Activated naive CD8-positive, alpha-beta T cell (primary cell): ENCODE measurements around the gene MAP3K8.
"Not testable (repeated sequence)": the region's sequence is repeated elsewhere in the genome, so short reads cannot be mapped to it uniquely, and the experiment has no call there.

Source experiments
- H3K27ac Mint-ChIP-seq: one replicate; pipeline ENCODE4 v1.8.0; 2021; ENCODE audit warnings: mixed read lengths
- H3K27me3 Mint-ChIP-seq: one replicate; pipeline ENCODE4 v1.8.0; 2021; ENCODE audit warnings: mixed read lengths
- H3K36me3 Mint-ChIP-seq: one replicate; pipeline ENCODE4 v1.8.0; 2021; ENCODE audit warnings: mixed read lengths
- H3K4me1 Mint-ChIP-seq: one replicate; pipeline ENCODE4 v1.8.0; 2021; ENCODE audit warnings: low read depth, mixed read lengths
- H3K4me3 Mint-ChIP-seq: one replicate; pipeline ENCODE4 v1.8.0; 2021; ENCODE audit warnings: mild to moderate bottlenecking, mixed read lengths
- H3K9me3 Mint-ChIP-seq: one replicate; pipeline ENCODE4 v1.8.0; 2021; ENCODE audit warnings: low read depth, mixed read lengths

MAP3K8 gene

DNA sequence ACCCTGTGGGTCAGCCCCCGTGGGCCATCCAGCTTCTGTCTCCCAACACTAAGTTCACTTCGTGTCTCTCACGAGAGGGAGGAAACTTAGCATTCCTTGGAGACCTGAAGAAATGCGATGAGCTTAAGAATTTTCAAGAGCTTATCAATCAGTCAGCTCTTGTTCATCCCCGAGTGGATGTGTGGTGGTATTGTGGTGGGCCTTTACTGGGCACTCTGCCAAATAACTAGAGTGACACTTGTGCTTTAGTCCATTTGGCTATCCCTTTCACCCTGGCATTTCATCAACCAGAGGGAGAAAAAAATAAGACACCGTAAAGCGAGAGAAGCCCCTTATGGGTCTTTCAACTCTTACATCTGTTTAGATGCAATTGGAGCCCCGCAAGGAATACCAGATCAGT lies 45.5 kb downstream of the MAP3K8 start:
- not testable (repeated sequence) for H3K4me1 Mint-ChIP-seq, H3K27ac Mint-ChIP-seq, H3K9me3 Mint-ChIP-seq, H3K4me3 Mint-ChIP-seq, H3K27me3 Mint-ChIP-seq, H3K36me3 Mint-ChIP-seq

DNA sequence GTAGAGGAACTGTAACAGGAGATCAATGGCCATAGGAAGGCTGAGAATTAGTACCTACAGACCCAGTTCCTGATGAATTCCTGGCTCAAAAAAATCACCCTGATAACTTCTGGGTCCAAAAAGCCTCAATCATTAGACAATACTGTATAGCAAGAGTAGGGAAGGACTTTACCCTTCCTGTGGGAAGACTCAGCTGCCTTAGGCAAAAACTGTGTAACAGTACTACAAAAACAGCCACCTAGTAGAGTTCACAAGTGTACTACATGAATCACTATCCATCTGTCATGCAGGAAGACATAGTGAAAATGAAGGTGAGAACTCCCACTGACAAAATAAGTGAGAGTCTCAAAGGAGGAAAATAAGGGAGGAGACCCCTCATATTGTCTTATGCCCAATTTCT lies 47.6 kb downstream of the MAP3K8 start:
- H3K4me1 Mint-ChIP-seq, result no peaks in the 10 kb centered on the region
- H3K36me3 Mint-ChIP-seq, result peaks cover 5% of the 10 kb centered on the region
- H3K4me3 Mint-ChIP-seq, result no peak overlapping the region
- peaks cover 7% of the 10 kb centered on the region for H3K9me3 Mint-ChIP-seq
- peak overlapping the region; percentile 17 for H3K27ac Mint-ChIP-seq
- H3K27me3 Mint-ChIP-seq, result no peaks in the 10 kb centered on the region

DNA sequence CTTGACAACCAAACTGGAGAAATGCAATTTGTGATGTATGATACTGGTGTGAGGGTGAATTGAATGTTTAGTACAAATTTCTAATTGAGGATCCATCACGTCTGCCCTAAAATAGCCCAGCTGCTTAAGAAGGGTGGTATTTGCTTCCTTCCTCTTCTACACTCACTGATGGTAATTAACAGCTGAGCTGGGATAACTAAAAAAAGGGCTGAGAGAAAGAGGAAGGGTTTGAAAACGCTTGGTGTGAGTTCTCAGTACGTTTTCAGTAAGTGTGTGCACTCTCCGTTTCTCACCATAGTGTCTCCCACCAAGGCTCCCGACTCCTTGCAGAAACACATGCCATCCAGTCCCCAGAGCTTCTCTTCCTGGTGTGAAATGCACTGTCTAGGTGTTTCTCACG lies 54.3 kb downstream of the MAP3K8 start:
- no peak overlapping the region for H3K4me3 Mint-ChIP-seq
- H3K9me3 Mint-ChIP-seq, result no peaks in the 10 kb centered on the region
- H3K27ac Mint-ChIP-seq, result no peak overlapping the region
- H3K4me1 Mint-ChIP-seq, result peaks cover 20% of the 10 kb centered on the region
- H3K36me3 Mint-ChIP-seq, result no peaks in the 10 kb centered on the region
- peaks cover 4% of the 10 kb centered on the region for H3K27me3 Mint-ChIP-seq

DNA sequence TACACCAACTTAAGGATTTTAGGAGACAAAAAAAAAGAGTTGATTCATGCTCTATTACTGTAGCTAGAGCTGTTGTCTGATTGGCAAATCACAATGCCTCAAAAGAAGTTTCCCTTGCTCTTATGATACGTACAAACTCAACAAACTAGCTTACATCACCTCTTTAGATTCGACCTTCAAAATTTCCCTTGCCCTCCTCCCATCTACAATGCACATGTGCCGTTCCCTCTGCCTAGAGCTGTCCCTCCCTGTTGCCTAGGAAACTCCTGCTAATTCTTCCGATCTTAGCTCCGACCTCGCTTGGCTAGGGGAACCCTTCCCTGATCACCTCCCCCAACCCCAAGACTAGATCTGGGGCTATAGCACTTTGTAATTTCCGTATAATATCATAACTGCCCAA lies 55.4 kb downstream of the MAP3K8 start:
- Mint-ChIP-seq H3K36me3 (no peaks in the 10 kb centered on the region), H3K4me1 (peaks cover 30% of the 10 kb centered on the region), H3K27me3 (peaks cover 4% of the 10 kb centered on the region), H3K9me3 (no peaks in the 10 kb centered on the region), H3K27ac (no peak overlapping the region), H3K4me3 (no peak overlapping the region)

DNA sequence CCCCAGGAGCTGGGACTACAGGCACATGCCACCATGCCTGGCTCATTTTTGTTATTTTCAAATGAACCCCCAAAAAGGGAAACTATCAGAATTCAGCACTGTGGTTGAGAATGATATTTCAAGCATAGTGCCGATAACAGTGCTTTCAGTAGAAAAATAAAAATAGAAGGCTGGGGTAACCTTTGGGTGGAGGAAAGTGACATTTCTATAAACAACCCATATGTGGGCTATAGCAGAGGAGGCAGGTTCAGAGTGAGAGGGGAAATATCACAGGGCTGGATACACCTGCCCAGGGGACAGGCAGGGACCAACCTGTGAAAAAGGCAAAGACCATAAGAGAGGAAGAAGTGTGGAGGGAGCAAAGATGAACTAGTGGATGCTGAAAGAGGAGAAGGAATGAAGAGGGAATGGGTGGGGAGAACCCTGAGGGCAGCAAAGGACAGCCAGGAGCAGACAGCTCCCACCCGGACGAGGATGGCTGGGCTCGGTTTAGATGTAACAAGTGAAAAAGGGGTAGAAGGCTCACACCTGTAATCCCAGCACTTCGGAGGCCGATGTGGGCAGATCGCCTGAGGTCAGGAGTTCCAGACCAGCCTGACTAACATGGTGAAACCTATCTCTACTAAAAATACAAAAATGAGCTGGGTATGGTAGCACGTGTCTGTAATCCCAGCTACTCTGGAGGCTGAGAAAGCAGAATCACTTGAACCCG lies 56.5 kb downstream of the MAP3K8 start:
- Mint-ChIP-seq H3K27me3 (peaks cover 4% of the 10 kb centered on the region), H3K9me3 (no peaks in the 10 kb centered on the region), H3K27ac (no peak overlapping the region), H3K4me1 (peaks cover 35% of the 10 kb centered on the region), H3K36me3 (peaks cover 2% of the 10 kb centered on the region), H3K4me3 (no peak overlapping the region)

DNA sequence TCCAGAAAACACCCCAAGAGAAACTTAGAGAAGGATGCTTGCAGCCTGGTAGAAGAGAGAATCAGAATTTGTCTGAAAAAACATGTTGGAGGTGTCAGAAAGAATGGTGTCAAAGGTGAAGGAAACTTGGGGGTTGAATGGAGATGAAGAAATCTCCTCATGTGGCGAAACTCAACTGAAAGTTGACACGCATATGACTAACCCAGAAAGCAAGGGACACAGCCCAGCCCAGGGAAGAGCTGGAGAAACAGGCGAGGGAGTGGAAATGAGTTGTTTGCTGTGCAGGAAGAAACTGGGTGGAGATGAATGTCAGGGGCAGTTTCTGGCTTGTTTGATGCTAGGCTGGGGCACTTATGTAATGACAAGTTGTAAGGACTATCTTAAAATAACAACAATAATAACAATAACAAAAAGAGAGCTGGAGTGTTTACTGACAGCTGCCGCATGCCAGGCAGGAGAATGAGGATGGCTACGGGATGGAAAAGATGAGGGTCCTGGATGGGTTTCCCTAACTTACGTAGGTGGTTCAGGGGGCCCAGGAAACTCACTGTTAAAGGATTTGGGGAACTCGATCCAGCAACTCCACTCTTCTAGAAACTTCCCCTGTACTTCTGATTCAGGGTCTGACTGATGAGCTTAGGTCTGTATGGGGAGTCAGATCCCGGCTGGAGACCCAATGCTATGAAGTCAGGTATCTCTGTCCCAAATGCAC lies 57.4 kb downstream of the MAP3K8 start:
- Mint-ChIP-seq H3K4me1 (peaks cover 35% of the 10 kb centered on the region), H3K36me3 (peaks cover 4% of the 10 kb centered on the region), H3K4me3 (no peak overlapping the region), H3K27me3 (peaks cover 4% of the 10 kb centered on the region), H3K27ac (no peak overlapping the region), H3K9me3 (no peaks in the 10 kb centered on the region)

DNA sequence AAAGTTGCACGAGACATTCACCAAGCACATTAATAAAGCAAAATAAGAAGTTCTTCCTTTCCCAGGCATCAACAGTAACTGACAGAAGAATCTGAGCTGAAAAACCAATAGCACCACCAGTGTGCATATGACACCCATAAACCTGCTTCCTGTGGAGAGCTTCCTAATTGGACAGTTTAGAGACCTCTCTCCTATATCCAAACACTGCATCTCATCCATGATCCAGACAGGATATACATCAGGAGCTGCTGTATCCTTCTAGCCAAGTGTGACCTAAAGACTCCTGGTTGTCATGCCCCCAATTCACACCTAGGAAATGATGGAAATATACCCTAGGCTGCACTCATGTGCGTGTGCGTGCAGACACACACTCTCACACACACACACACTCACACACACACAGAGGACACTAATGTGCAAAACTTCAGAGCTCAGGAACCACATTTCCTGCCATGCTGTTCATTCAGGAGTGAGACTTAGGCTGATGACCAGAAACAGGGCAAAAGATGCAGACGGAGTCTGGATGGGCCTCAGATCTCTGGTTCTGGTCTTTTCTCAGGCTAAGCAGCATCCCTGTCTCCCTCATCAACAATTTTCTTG lies 58.0 kb downstream of the MAP3K8 start:
- no peaks in the 10 kb centered on the region for H3K9me3 Mint-ChIP-seq
- peaks cover 4% of the 10 kb centered on the region for H3K27me3 Mint-ChIP-seq
- H3K4me3 Mint-ChIP-seq, result no peak overlapping the region
- no peak overlapping the region for H3K27ac Mint-ChIP-seq
- H3K4me1 Mint-ChIP-seq, result peaks cover 37% of the 10 kb centered on the region
- H3K36me3 Mint-ChIP-seq, result peaks cover 4% of the 10 kb centered on the region

DNA sequence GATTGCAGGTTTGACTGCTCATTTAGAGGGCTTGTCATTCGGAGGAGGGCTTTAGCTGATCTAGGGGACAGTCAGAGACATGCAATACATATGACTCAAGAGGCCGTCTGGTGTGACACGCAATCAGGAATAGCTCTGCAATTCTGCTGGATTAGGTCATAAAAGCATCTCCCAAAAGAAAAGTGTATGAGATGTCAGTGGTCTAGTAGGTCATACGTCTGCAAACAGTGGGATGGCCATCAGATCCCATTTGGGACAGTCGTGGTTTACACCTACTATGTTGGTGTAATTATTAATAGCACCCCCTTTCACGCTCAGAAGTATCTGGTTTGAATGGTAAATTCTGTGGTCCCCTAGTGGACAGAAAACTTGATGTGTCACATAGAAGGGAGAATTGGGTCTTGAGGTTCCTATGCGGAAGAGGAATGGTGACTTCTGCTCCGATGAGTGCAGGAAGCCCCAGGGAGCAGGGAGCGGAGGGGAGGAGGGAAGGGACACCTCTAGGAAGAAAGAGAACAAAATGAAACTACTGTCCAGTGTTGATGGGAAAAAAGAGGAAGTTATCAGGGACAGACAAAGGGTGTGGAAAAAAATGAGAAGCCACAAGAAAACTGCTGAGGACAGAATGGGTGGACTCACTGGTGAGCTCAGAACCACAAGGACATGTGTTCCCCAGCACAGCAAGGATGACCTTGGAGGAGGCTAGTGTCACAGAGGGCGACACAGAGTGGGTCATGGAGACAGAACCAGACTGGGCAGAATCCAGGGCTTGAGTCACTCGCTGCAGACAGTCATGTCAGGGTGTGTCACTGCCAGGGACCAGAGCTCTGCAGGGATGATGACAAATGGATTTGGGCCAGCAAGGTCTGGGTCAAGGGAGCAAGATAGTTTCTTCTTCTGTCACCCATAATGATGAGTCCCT lies 59.9 kb downstream of the MAP3K8 start:
- Mint-ChIP-seq H3K4me1 (peaks cover 47% of the 10 kb centered on the region), H3K9me3 (no peaks in the 10 kb centered on the region), H3K27ac (no peak overlapping the region), H3K36me3 (peaks cover 4% of the 10 kb centered on the region), H3K4me3 (no peak overlapping the region), H3K27me3 (no peaks in the 10 kb centered on the region)

DNA sequence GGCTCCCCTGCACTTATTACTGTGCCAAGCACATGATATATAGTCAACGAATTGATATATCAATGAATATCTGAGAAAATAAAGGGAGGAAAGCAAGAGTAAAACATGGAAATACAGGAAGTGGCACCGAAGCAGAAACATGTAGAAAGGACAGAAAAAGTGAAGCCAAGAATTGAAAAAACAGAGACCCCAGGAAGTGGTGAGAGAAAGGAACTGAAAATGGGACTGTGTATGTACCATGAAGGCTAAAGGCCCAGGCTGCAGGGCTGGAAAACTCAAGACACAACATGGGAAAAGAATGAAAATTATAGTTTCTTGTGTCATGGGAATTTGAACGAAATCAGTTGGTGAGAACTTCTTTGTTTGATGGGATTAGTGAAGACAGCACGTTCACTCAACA lies 60.6 kb downstream of the MAP3K8 start:
- no peaks in the 10 kb centered on the region for H3K9me3 Mint-ChIP-seq
- peaks cover 4% of the 10 kb centered on the region for H3K36me3 Mint-ChIP-seq
- H3K27me3 Mint-ChIP-seq, result no peaks in the 10 kb centered on the region
- peaks cover 47% of the 10 kb centered on the region for H3K4me1 Mint-ChIP-seq
- H3K27ac Mint-ChIP-seq, result no peak overlapping the region
- H3K4me3 Mint-ChIP-seq, result no peak overlapping the region

DNA sequence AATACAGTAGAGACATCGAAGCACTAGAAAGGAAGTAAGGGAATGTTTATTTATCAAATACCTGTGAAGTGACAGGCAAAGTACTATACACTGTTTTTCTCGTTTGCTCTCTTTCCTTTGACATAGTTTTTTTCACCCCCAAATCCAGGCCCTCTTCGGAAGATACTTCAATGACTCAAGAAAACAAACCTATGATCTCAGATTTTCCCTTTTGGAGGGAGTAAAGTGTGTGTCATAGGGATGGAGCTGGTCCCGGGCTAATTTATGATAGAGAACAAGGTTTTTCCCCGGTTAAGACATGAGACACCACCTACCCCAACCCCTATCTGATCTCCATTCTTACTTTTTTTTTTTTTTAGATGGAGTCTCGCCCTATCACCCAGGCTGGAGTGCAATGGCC lies 61.7 kb downstream of the MAP3K8 start:
- peaks cover 4% of the 10 kb centered on the region for H3K36me3 Mint-ChIP-seq
- no peaks in the 10 kb centered on the region for H3K27me3 Mint-ChIP-seq
- H3K9me3 Mint-ChIP-seq, result no peaks in the 10 kb centered on the region
- H3K4me1 Mint-ChIP-seq, result peaks cover 47% of the 10 kb centered on the region
- no peak overlapping the region for H3K27ac Mint-ChIP-seq
- no peak overlapping the region for H3K4me3 Mint-ChIP-seq

DNA sequence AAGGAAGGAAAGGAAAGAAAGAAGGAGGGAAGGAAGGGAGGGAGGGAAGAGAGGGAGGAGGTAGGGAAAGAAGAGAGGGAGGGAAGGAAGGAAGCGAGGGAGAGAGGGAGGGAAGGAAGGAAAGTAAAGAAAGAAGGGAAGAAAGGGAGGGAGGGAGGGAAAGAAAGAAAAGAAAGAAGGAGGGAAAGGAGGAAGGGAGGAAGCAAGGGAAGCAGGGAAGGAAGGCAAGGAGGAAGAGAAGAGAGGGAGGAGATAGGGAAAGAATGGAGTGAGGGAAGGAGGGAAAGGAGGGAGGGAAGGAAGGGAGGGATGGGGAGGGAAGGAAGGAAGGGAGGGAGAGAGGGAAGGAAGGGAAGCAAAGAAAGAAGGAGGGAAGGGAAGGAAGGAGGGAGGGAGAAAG lies 65.8 kb downstream of the MAP3K8 start:
- Mint-ChIP-seq H3K4me1 (peaks cover 35% of the 10 kb centered on the region), H3K27me3 (no peaks in the 10 kb centered on the region), H3K27ac (no peak overlapping the region), H3K4me3 (no peak overlapping the region), H3K9me3 (no peaks in the 10 kb centered on the region), H3K36me3 (peaks cover 4% of the 10 kb centered on the region)

DNA sequence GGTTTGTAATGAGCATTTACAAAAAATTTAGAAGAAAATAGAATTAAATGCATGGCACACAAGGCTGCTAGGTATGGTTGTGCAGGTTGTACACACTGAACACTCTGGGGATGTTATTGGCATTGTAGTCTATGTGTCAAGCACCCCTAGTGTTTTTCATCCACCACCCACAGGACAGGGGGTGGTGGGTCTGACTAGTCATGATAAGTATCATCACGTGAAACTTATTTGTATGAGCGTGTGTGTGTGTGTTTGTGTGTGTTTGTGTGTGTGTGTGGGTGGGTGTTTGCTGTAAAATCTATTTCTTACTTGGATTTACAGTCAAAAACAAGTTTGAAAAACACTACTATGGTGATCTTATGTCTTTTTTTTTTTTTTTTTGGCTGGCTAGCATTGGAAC lies 66.5 kb downstream of the MAP3K8 start:
- H3K27ac Mint-ChIP-seq, result no peak overlapping the region
- no peaks in the 10 kb centered on the region for H3K9me3 Mint-ChIP-seq
- no peaks in the 10 kb centered on the region for H3K27me3 Mint-ChIP-seq
- no peak overlapping the region for H3K4me3 Mint-ChIP-seq
- peaks cover 34% of the 10 kb centered on the region for H3K4me1 Mint-ChIP-seq
- peaks cover 1% of the 10 kb centered on the region for H3K36me3 Mint-ChIP-seq

DNA sequence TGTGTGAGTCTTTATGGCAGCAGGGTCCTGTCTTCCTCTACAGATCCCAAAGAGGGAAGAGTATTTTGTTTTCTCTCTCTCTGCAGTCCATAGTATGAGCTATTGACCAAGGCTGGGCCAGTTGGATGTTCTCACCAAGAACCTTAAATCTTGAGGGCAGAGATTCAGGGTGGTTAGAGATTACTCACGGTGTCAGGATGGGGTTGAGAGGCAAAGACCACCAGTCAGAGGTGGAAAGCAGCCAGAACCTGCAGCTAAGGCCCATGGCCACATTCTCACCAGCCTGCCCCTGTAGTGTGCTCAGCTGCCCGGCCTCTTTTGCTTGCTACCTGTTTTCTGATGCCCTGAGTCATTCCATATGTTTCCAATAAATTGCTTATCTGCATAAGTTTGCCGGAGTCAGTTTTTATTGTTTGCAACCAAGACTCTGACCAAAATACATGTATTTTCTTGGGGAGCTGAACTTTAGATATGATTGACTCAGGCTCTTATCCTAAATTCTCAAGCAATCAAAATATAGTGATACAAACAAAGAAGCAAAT lies 67.0 kb downstream of the MAP3K8 start:
- no peaks in the 10 kb centered on the region for H3K36me3 Mint-ChIP-seq
- no peaks in the 10 kb centered on the region for H3K27me3 Mint-ChIP-seq
- no peak overlapping the region for H3K27ac Mint-ChIP-seq
- no peaks in the 10 kb centered on the region for H3K9me3 Mint-ChIP-seq
- H3K4me3 Mint-ChIP-seq, result no peak overlapping the region
- peaks cover 34% of the 10 kb centered on the region for H3K4me1 Mint-ChIP-seq

DNA sequence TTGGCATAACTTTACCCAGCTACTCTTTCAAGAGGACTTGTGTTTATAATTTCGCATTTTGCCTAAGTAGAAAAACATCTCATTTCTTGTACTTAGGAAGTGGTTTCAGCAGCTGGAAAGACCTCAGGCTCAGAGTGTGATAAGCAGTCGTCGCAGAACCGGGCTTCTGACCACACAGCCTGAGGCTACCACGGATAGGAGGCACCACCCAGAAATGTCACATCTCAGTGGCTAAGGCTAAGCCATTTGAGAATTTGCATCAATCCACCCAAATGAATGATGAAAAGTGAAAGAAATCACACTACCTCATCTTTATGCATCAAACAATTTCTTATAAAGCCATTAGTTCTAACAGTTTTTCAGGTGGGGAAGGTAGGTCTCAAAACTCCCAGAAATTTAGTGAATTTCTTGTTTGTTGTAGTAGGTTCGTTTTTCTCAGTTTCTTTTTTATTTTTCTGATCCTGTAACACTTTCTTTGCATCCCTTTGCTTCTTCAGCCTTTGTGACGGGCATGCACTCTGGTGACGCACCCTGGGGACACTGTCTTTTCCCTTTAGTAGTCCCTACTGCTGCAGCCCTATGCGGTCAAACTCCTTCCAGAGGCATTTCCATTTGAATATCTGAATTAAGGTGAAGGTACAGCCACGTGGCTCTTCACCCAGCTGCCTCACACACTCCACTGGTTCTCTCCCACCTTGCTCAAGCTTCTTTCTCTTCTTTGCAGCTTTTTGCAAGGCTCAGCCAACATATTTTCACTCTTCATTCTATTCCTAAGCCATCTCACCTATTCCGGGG lies 68.5 kb downstream of the MAP3K8 start:
- Mint-ChIP-seq H3K4me3 (no peak overlapping the region), H3K27ac (no peak overlapping the region), H3K4me1 (peaks cover 28% of the 10 kb centered on the region), H3K36me3 (no peaks in the 10 kb centered on the region), H3K27me3 (no peaks in the 10 kb centered on the region), H3K9me3 (no peaks in the 10 kb centered on the region)
